K562 (cell line): Measurements from ENCODE around the gene FILIP1L. TPM values are rescaled to one million over a fixed set of nuclear protein-coding genes. Genes with fewer than 3 reads are reported as not detected.

Source experiments
- ATAC-seq: fragments of 200-7000 bp; cut with Tn5 transposase; 3 replicates; pipeline ENCODE4 v1.9.1; 2020; ENCODE audit warnings: moderate library complexity
- BruUV-seq: library from RNA; stranded (reverse); fragments of 400-500 nt; replicated peaks from 2 replicates; lab custom pipeline; 2021; lab: Mats Ljungman, UMichigan
- CTCF ChIA-PET: fragments of 300-600 bp; formaldehyde crosslinking; extraction: SDS; loops from one replicate; lab custom pipeline; 2021; ENCODE audit warnings: low intra/inter-chr PET ratio; lab: Yijun Ruan, JAX
- POLR2A ChIA-PET: fragments of 300-600, 350-650 bp; sonication (Branson Sonifier 250); formaldehyde crosslinking; extraction: SDS; loops from one replicate; lab custom pipeline; 2021; ENCODE audit warnings: antibody characterized with exemption, inconsistent platforms; lab: Yijun Ruan, JAX
- DNase-seq, 4 experiments: peaks; one replicate each; pipeline versions ENCODE4 v3.0.0 to v3.0.0-alpha.2; 2011 to 2018; ENCODE audit warnings: low spot score in 3 of 4, mixed read lengths in 3 of 4; ENCODE audit errors: extremely low read depth in 1 of 4
- FAIRE-seq: peaks from 2 replicates; lab custom pipeline; 2011; peaks lifted over from hg19 to GRCh38; lab: Jason Lieb, UNC
- H2AFZ ChIP-seq: 2 replicates; pipeline ENCODE4 v1.6.0; 2011; ENCODE audit warnings: low read depth, low read length, control low read depth, inconsistent platforms
- H3K27ac ChIP-seq: fragments of 200-600 bp; 3 replicates; pipeline ENCODE4 v1.8.0; 2011; ENCODE audit warnings: low read depth, mild to moderate bottlenecking, control low read depth, inconsistent platforms, low read length, moderate library complexity, mixed read lengths; ENCODE audit errors: extremely low read depth
- H3K27me3 ChIP-seq, 2 experiments: fragments of 300-600 bp in 1 of 2; 2 replicates in 1 of 2; 3 replicates in 1 of 2; pipeline versions ENCODE4 v1.6.0 to v1.8.0; 2011; ENCODE audit warnings: inconsistent platforms in 2 of 2, low read length in 2 of 2, mild to moderate bottlenecking in 1 of 2, mixed read lengths in 1 of 2, moderate library complexity in 1 of 2; ENCODE audit not compliant: control insufficient read depth in 2 of 2, insufficient read depth in 2 of 2
- H3K36me3 ChIP-seq: fragments of 300-600 bp; 3 replicates; pipeline ENCODE4 v1.8.0; 2011; ENCODE audit warnings: mild to moderate bottlenecking, low read length, inconsistent platforms; ENCODE audit not compliant: control insufficient read depth, insufficient read depth
- H3K4me1 ChIP-seq, 2 experiments: fragments of 200-600 bp in 1 of 2; replicated peaks in 1 of 2; 2 replicates in 1 of 2; 3 replicates in 1 of 2; pipeline versions ENCODE4 v1.5.1 to v1.8.0; 2011; ENCODE audit warnings: inconsistent platforms in 2 of 2, low read length in 2 of 2, mild to moderate bottlenecking in 1 of 2, mixed read lengths in 1 of 2, moderate library complexity in 1 of 2; ENCODE audit not compliant: control insufficient read depth in 2 of 2, insufficient read depth in 2 of 2
- H3K4me2 ChIP-seq: 2 replicates; pipeline ENCODE4 v1.6.1; 2011; ENCODE audit warnings: low read length, control low read depth, inconsistent platforms, mixed read lengths; ENCODE audit not compliant: insufficient read depth
- H3K4me3 ChIP-seq: fragments of 200-600 bp; sonication (generic), shearing (Covaris generic); 2 replicates; pipeline ENCODE4 v1.5.1; 2016; ENCODE audit warnings: control low read depth, inconsistent platforms
- H3K79me2 ChIP-seq: fragments of 200-600 bp; 3 replicates; pipeline ENCODE4 v1.8.0; 2011; ENCODE audit warnings: low read length, inconsistent platforms; ENCODE audit not compliant: control insufficient read depth, insufficient read depth
- H3K9ac ChIP-seq, 2 experiments: 2 replicates each; pipeline versions ENCODE4 v1.6.0 to v1.6.1; 2011; ENCODE audit warnings: low read depth in 2 of 2, low read length in 2 of 2, control low read depth in 1 of 2, inconsistent platforms in 1 of 2, mild to moderate bottlenecking in 1 of 2, mixed read lengths in 1 of 2; ENCODE audit not compliant: insufficient read depth in 1 of 2
- H3K9me1 ChIP-seq: one replicate; pipeline ENCODE4 v1.6.0; 2011; ENCODE audit warnings: inconsistent platforms, mild to moderate bottlenecking, low read length, moderate library complexity; ENCODE audit not compliant: control insufficient read depth, insufficient read depth
- H3K9me3 ChIP-seq: replicated peaks from 2 replicates; pipeline ENCODE4 v1.5.1; 2011; ENCODE audit warnings: low read depth, low read length, inconsistent platforms; ENCODE audit not compliant: control insufficient read depth, insufficient read depth
- H4K20me1 ChIP-seq: replicated peaks from 2 replicates; pipeline ENCODE4 v1.6.1; 2011; ENCODE audit warnings: low read length, inconsistent platforms, mixed read lengths; ENCODE audit not compliant: control insufficient read depth, insufficient read depth
- ARHGAP35 ChIP-seq: fragments of 450-650 bp; IDR thresholded peaks from 2 replicates; pipeline ENCODE4 v1.6.1; 2018; ENCODE audit not compliant: partially characterized antibody
- ARNT ChIP-seq, 2 experiments: fragments of 450-650 bp; IDR thresholded peaks; 2 replicates each; pipeline ENCODE4 v1.6.1; 2016; ENCODE audit warnings: mild to moderate bottlenecking in 1 of 2
- ATF1 ChIP-seq, 2 experiments: fragments of 450-650 bp in 1 of 2; IDR thresholded peaks; 2 replicates each; pipeline ENCODE4 v1.6.1; 2016; ENCODE audit warnings: missing compliant biosample characterization in 1 of 2, missing genetic modification characterization in 1 of 2
- EZH2 ChIP-seq: IDR thresholded peaks from 2 replicates; pipeline ENCODE4 v1.6.1; 2012; ENCODE audit warnings: low read depth, mild to moderate bottlenecking, inconsistent platforms, low read length, borderline replicate concordance
- HDAC3 ChIP-seq: fragments of 450-650 bp; IDR thresholded peaks from 2 replicates; pipeline ENCODE4 v1.6.1; 2018; ENCODE audit warnings: borderline replicate concordance, mild to moderate bottlenecking, moderate library complexity; ENCODE audit not compliant: partially characterized antibody
- HSF4 ChIP-seq: fragments of 250-450 bp; sonication (Bioruptor Pico); IDR thresholded peaks from 2 replicates; pipeline ENCODE4 v2.1.2; 2022; ENCODE audit warnings: mild to moderate bottlenecking, moderate library complexity, borderline replicate concordance
- POLR2B ChIP-seq: fragments of 450-650 bp; IDR thresholded peaks from 2 replicates; pipeline ENCODE4 v1.6.1; 2018; ENCODE audit warnings: low read depth; ENCODE audit not compliant: partially characterized antibody
- SMAD3 ChIP-seq: fragments of 450-650 bp; formaldehyde crosslinking; conservative IDR thresholded peaks from 2 replicates; pipeline ENCODE4 v1.4.0; 2020; ENCODE audit warnings: mild to moderate bottlenecking
- STAG1 ChIP-seq: sonication (generic); formaldehyde crosslinking; IDR thresholded peaks from 2 replicates; pipeline ENCODE4 v1.5.0; 2020; ENCODE audit warnings: missing genetic modification reagents, borderline replicate concordance
- ZFPM2 ChIP-seq: fragments of 250-450 bp; sonication (Bioruptor Pico); IDR thresholded peaks from 2 replicates; pipeline ENCODE4 v1.5.1; 2022; ENCODE audit warnings: mild to moderate bottlenecking
- ZNF551 ChIP-seq: fragments of 250-450 bp; sonication (Bioruptor Pico); IDR thresholded peaks from 2 replicates; pipeline ENCODE4 v1.5.0; 2021; ENCODE audit warnings: mild to moderate bottlenecking, moderate library complexity
- WGBS: fragments of 100-300 bp; shearing (Covaris generic); methylation state at CpG from one replicate; pipeline ENCODE4 v1.1.6; 2016; ENCODE audit warnings: low coverage, mixed read lengths; ENCODE audit not compliant: insufficient coverage; ENCODE audit errors: missing lambda C conversion rate; 5-methylcytosine and 5-hydroxymethylcytosine counted together
- in situ Hi-C: fragments of 300-500 bp; cut with MboI; formaldehyde crosslinking; loops from 4 replicates; pipeline ENCODE4 v1.15.0; 2018; ENCODE audit warnings: inconsistent platforms, mixed read lengths
- intact Hi-C: fragments of 100-400 bp; cut with micrococcal nuclease; formaldehyde crosslinking; loops from 2 replicates; pipeline ENCODE4 v1.14.2; 2022
- polyA plus RNA-seq, 8 experiments: library from polyadenylated mRNA; depleted of rRNA in 4 of 8; stranded (reverse) in 5 of 8; unstranded in 3 of 8; fragments of >200 nt; fragmentation: Nextera tagmentation in 2 of 8; fragmentation: Illumina TruSeq in 1 of 8; extraction: Ambion mirVana in 2 of 8; extraction: Trizol in 1 of 8; gene quantifications; 2 replicates each; pipeline versions ENCODE4 v1.2.1 to v1.2.3, GENCODE V29; 2011 to 2014; ENCODE audit warnings: inconsistent platforms in 1 of 8, missing spikeins in 1 of 8
- total RNA-seq, 7 experiments: library from RNA; depleted of rRNA in 6 of 7; stranded (reverse); fragments of >200 nt in 6 of 7; fragmentation: Illumina TruSeq in 2 of 7; extraction: Trizol in 2 of 7; gene quantifications; 2 replicates each; pipeline versions ENCODE4 v1.2.1 to v1.2.3, GENCODE V29; 2011 to 2021; ENCODE audit warnings: low replicate concordance in 1 of 7
- TF ChIP-seq, protein P1 (sequence below): sonication (generic); formaldehyde crosslinking; IDR thresholded peaks from 2 replicates; pipeline ENCODE4 v1.8.0; 2022; ENCODE audit warnings: mild to moderate bottlenecking, missing genetic modification reagents
- TF ChIP-seq, protein P2 (sequence below): fragments of 250-450 bp; sonication (Bioruptor Pico); IDR thresholded peaks from 2 replicates; pipeline ENCODE4 v1.8.0; 2022; ENCODE audit warnings: inconsistent platforms
- TF ChIP-seq, protein P3 (sequence below): fragments of 450-650 bp; IDR thresholded peaks from one replicate; pipeline ENCODE4 v1.6.1; 2018; ENCODE audit warnings: mild to moderate bottlenecking, moderate library complexity; ENCODE audit not compliant: partially characterized antibody

Gene FILIP1L
- total and polyA plus RNA-seq, 9 of the 15 experiments (the other 6 are each of a cell fraction or from before 2014, with no cell fraction given): 0.50 to 2.1 (median 1.1) TPM

DNA sequence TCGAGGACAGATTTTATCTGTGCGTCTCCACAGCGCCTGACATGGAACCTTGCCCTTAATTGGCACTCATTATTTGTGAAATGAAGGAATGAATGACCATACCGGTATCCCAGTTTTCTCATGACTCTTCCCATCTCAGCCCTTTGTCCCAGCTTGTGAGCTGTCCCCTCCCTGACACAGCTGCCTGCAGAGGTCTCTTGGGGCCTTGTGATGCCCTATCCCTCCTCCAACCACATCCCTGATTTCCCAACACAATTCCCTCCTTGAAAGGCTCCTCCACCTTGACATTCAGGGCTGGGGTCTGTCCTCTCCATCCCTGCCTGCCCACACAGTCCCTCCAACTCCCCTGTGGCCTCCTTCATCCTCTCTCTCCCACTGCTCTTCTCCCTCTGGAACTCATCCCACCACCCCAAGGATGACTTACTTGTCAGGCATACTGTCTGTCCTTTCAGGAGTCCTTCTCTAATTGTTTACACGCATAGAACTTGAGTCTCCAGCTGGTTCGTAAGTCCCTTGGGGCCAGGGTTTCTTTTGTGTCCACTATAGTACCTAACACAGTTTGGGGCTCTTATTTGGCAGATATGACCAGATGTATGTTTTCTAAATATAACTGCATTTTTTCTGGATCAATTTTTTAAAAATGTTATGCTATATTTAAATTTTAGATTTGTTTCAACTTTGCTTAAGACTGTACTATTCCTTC is 35.6 kb upstream of the FILIP1L start:
- CTCF ChIA-PET: no interaction called here
- POLR2A ChIA-PET: no interaction called here
- no peaks in the 10 kb centered on the region for H3K4me1 ChIP-seq
- ATAC-seq (no peak), FAIRE-seq (no peak), DNase-seq (no peak)
- H3K9ac ChIP-seq: no peak overlapping the region
- intact Hi-C loops: no loop called here
- BruUV-seq: no TSS peak
- H3K79me2 ChIP-seq: no peaks in the 10 kb centered on the region
- H3K27ac ChIP-seq: no peak overlapping the region
- H3K9me1 ChIP-seq: no peaks in the 10 kb centered on the region
- H3K4me2 ChIP-seq: no peak overlapping the region
- peaks cover 25% of the 10 kb centered on the region; the same call in 2 of the 3 replicates for H3K36me3 ChIP-seq
- H3K4me3 ChIP-seq: no peak overlapping the region
- TF ChIP-seq ATF1 (CRISPR knock-in tag; IDR thresholded peaks at IDR 0.05) (no peak), ATF1 (tag; IDR thresholded peaks at IDR 0.05) (no peak), ARHGAP35 (no peak), ZFPM2 (CRISPR knock-in tag) (no peak), HDAC3 (no peak), ZNF551 (CRISPR knock-in tag) (no peak), STAG1 (CRISPR knock-in tag) (no peak), SMAD3 (CRISPR knock-in tag) (no peak), HSF4 (CRISPR knock-in tag) (no peak), EZH2 (no peak), ARNT (IDR thresholded peaks at IDR 0.05) (no peak), POLR2B (no peak)
- TF ChIP-seq, protein P1, sequence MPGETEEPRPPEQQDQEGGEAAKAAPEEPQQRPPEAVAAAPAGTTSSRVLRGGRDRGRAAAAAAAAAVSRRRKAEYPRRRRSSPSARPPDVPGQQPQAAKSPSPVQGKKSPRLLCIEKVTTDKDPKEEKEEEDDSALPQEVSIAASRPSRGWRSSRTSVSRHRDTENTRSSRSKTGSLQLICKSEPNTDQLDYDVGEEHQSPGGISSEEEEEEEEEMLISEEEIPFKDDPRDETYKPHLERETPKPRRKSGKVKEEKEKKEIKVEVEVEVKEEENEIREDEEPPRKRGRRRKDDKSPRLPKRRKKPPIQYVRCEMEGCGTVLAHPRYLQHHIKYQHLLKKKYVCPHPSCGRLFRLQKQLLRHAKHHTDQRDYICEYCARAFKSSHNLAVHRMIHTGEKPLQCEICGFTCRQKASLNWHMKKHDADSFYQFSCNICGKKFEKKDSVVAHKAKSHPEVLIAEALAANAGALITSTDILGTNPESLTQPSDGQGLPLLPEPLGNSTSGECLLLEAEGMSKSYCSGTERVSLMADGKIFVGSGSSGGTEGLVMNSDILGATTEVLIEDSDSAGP (CRISPR knock-in tag): no peak
- TF ChIP-seq, protein P2, sequence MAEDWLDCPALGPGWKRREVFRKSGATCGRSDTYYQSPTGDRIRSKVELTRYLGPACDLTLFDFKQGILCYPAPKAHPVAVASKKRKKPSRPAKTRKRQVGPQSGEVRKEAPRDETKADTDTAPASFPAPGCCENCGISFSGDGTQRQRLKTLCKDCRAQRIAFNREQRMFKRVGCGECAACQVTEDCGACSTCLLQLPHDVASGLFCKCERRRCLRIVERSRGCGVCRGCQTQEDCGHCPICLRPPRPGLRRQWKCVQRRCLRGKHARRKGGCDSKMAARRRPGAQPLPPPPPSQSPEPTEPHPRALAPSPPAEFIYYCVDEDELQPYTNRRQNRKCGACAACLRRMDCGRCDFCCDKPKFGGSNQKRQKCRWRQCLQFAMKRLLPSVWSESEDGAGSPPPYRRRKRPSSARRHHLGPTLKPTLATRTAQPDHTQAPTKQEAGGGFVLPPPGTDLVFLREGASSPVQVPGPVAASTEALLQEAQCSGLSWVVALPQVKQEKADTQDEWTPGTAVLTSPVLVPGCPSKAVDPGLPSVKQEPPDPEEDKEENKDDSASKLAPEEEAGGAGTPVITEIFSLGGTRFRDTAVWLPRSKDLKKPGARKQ: no peak
- TF ChIP-seq, protein P3, sequence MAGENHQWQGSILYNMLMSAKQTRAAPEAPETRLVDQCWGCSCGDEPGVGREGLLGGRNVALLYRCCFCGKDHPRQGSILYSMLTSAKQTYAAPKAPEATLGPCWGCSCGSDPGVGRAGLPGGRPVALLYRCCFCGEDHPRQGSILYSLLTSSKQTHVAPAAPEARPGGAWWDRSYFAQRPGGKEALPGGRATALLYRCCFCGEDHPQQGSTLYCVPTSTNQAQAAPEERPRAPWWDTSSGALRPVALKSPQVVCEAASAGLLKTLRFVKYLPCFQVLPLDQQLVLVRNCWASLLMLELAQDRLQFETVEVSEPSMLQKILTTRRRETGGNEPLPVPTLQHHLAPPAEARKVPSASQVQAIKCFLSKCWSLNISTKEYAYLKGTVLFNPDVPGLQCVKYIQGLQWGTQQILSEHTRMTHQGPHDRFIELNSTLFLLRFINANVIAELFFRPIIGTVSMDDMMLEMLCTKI: no peak
- H3K27me3 ChIP-seq: no peaks in the 10 kb centered on the region
- in situ Hi-C loops: no loop called here
- H4K20me1 ChIP-seq: no peaks in the 10 kb centered on the region
- 91% methylated on average over 5 of the region's 6 CpGs for WGBS
- 0 out of 2 replicates have a peak, but pooled peaks cover 1% of the 10 kb centered on the region for H3K9me3 ChIP-seq
- no peak overlapping the region for H2AFZ ChIP-seq
